ENCODE data around the gene FIZ1. TPM values are rescaled to one million over a fixed set of nuclear protein-coding genes. Genes with fewer than 3 reads are reported as not detected.

Gene FIZ1
- total and polyA plus RNA-seq, 4 donors = 2.8 to 13.2 (median 12.7) TPM

GRCh38 chr19:55546822-55547614, 52.3 kb downstream of the FIZ1 start:
- intact Hi-C loops (cut with DNase I) = loop anchor here in 1 of 2 donors (2.0 kb wide), 1 partner anchor 30 kb away; no protein-coding TSS in a partner anchor
- no peaks in the 10 kb centered on the region for H3K4me1 ChIP-seq (ENCODE audit: control insufficient read depth in 1 of 2, insufficient read depth in 2 of 2, low read length in 2 of 2)
- no peaks in the 10 kb centered on the region for H3K36me3 ChIP-seq (ENCODE audit: control insufficient read depth in 1 of 2, insufficient read depth in 2 of 2, low read length in 1 of 2)
- H3K27me3 ChIP-seq (ENCODE audit: control insufficient read depth in 1 of 2, insufficient read depth in 2 of 2, low read length in 1 of 2) = no peaks in the 10 kb centered on the region
- ATAC-seq (ENCODE audit: low FRiP score) (peak; percentile 80), DNase-seq (peak; percentile 94 to 95)
- no peak overlapping the region for H3K4me3 ChIP-seq (ENCODE audit: low read length in 2 of 2)
- 16 to 25% methylated on average over 17 of the region's 17 CpGs for WGBS, 2 donors
- H3K27ac ChIP-seq (ENCODE audit: low read depth in 1 of 2, low read length in 2 of 2) = peak overlapping the region in 1 of 2 donors; percentile 5
- H3K9me3 ChIP-seq (ENCODE audit: control insufficient read depth, low read length) = no peaks in the 10 kb centered on the region

DNA sequence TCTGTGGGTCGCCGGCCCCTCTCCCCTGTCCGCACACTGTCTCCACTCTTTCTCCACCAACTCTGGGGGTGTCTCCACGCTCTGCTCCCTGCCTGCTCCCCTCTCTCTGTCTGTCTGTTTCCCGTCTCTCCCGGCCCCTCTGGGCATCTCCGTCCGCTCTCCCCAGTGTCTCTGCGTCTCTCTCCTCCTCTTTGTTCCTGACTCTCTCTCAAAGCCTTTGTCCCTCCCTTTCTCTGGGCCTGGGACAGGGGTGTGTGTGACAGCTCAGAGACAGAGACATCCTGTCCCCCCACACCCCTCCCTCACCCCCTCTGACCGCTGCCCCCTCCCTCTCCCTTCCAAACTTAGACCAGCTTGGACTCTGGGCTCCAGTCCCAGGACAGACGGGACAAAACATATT, 53.3 kb downstream of the FIZ1 start:
- DNase-seq (no peak), ATAC-seq (ENCODE audit: low FRiP score) (no peak)
- Histone ChIP-seq H3K4me1 (ENCODE audit: control insufficient read depth in 1 of 2, insufficient read depth in 2 of 2, low read length in 2 of 2) (no peaks in the 10 kb centered on the region), H3K27ac (ENCODE audit: low read depth in 1 of 2, low read length in 2 of 2) (no peak overlapping the region), H3K27me3 (ENCODE audit: control insufficient read depth in 1 of 2, insufficient read depth in 2 of 2, low read length in 1 of 2) (no peaks in the 10 kb centered on the region), H3K9me3 (ENCODE audit: control insufficient read depth, low read length) (no peaks in the 10 kb centered on the region), H3K36me3 (ENCODE audit: control insufficient read depth in 1 of 2, insufficient read depth in 2 of 2, low read length in 1 of 2) (no peaks in the 10 kb centered on the region), H3K4me3 (ENCODE audit: low read length in 2 of 2) (no peak overlapping the region)
- intact Hi-C loops (cut with DNase I) = loop anchor here in 1 of 2 donors (2.0 kb wide), 1 partner anchor 29 kb away; no protein-coding TSS in a partner anchor
- WGBS, 2 donors = 64 to 71% methylated on average over 11 of the region's 11 CpGs

DNA sequence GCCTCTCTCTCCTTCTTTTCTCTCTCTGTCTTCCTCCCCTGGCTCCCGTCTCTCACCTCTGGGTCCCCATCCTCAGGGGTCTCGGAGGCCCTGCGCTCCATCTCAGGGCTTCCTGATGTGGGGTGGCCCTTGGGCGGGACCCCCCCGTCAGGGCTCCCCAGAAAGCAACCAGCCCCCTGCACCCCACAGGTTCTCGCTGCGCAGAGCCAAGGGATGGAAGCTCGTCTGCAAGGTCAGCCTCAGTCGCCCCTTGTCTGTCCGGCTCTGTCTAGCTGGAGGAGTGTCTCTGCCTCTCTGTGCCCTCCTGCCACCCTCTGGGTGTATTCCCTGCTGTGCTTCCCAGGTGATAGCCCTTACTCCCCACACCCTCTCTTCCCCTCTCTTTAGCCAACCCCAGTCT, 53.9 kb downstream of the FIZ1 start, which contains the start of gene SBK3:
TSS of gene SBK3 (minus strand) at position 101 of the 400 bp plus-strand sequence. CDS start at position 101, 0 bp downstream.
- H3K9me3 ChIP-seq (ENCODE audit: control insufficient read depth, low read length) = no peaks in the 10 kb centered on the region
- intact Hi-C loops (cut with DNase I) = no loop called here
- DNase-seq (no peak), ATAC-seq (ENCODE audit: low FRiP score) (no peak)
- no peak within 1 kb of the TSS for H3K27ac ChIP-seq (ENCODE audit: low read depth in 1 of 2, low read length in 2 of 2)
- H3K36me3 ChIP-seq (ENCODE audit: control insufficient read depth in 1 of 2, insufficient read depth in 2 of 2, low read length in 1 of 2) = no peaks in the 10 kb centered on the region
- H3K27me3 ChIP-seq (ENCODE audit: control insufficient read depth in 1 of 2, insufficient read depth in 2 of 2, low read length in 1 of 2) = no peaks in the 10 kb centered on the region
- no peaks in the 10 kb centered on the region for H3K4me1 ChIP-seq (ENCODE audit: control insufficient read depth in 1 of 2, insufficient read depth in 2 of 2, low read length in 2 of 2)
- WGBS, 2 donors = 87 to 88% methylated on average over 10 of the region's 10 CpGs
- no peak within 1 kb of the TSS for H3K4me3 ChIP-seq (ENCODE audit: low read length in 2 of 2)

- Histone ChIP-seq H3K36me3 (ENCODE audit: control insufficient read depth in 1 of 2, insufficient read depth in 2 of 2, low read length in 1 of 2) (no peaks in the 10 kb centered on the region), H3K27ac (ENCODE audit: low read depth in 1 of 2, low read length in 2 of 2) (no peak overlapping the region), H3K9me3 (ENCODE audit: control insufficient read depth, low read length) (no peaks in the 10 kb centered on the region), H3K4me3 (ENCODE audit: low read length in 2 of 2) (no peak overlapping the region), H3K27me3 (ENCODE audit: control insufficient read depth in 1 of 2, insufficient read depth in 2 of 2, low read length in 1 of 2) (no peaks in the 10 kb centered on the region), H3K4me1 (ENCODE audit: control insufficient read depth in 1 of 2, insufficient read depth in 2 of 2, low read length in 2 of 2) (no peaks in the 10 kb centered on the region)
- DNase-seq = no peak
- 68 to 69% methylated on average over 22 to 23 of the region's 23 CpGs for WGBS, 2 donors
- intact Hi-C loops (cut with DNase I) = no loop called here
- ATAC-seq (ENCODE audit: low FRiP score) = no peak
Measured at GRCh38 chr19:55544776-55545439, 54.4 kb downstream of the FIZ1 start.

DNA sequence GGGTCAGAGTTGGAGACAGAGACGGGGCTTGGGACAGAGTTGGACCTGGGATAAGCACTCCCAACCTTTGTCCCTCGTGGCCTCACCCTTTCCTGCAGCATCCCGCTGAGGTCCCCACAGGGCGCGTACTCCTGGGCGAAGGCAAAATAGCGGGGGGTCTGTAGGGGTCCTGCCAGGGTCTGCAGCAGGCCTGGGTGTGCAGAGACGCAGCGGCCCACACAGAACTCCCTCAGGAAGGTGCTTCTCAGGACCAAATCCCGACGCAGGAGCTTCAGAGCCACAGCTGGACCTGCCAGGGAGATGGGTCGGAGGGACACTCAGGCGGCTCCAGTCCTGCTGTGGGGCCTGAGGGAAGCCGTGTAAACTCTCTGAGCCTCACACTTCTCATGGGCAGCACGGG, 55.3 kb downstream of the FIZ1 start:
- Histone ChIP-seq H3K27me3 (ENCODE audit: control insufficient read depth in 1 of 2, insufficient read depth in 2 of 2, low read length in 1 of 2) (no peaks in the 10 kb centered on the region), H3K27ac (ENCODE audit: low read depth in 1 of 2, low read length in 2 of 2) (no peak overlapping the region)
- ATAC-seq (ENCODE audit: low FRiP score) = no peak

GRCh38 chr19:55543567-55543966, 55.8 kb downstream of the FIZ1 start:
- intact Hi-C loops (cut with DNase I) = no loop called here
- ATAC-seq (ENCODE audit: low FRiP score) = no peak
- H3K36me3 ChIP-seq (ENCODE audit: control insufficient read depth in 1 of 2, insufficient read depth in 2 of 2, low read length in 1 of 2) = no peaks in the 10 kb centered on the region
- no peaks in the 10 kb centered on the region for H3K4me1 ChIP-seq (ENCODE audit: control insufficient read depth in 1 of 2, insufficient read depth in 2 of 2, low read length in 2 of 2)
- DNase-seq = no peak
- 75 to 76% methylated on average over 5 of the region's 5 CpGs for WGBS, 2 donors
- no peaks in the 10 kb centered on the region for H3K9me3 ChIP-seq (ENCODE audit: control insufficient read depth, low read length)
- H3K27ac ChIP-seq (ENCODE audit: low read depth in 1 of 2, low read length in 2 of 2) = no peak overlapping the region
- no peak overlapping the region for H3K4me3 ChIP-seq (ENCODE audit: low read length in 2 of 2)
- H3K27me3 ChIP-seq (ENCODE audit: control insufficient read depth in 1 of 2, insufficient read depth in 2 of 2, low read length in 1 of 2) = no peaks in the 10 kb centered on the region

More for the DNA sequence above, 55.3 kb downstream of the FIZ1 start:
- H3K4me3 ChIP-seq (ENCODE audit: low read length in 2 of 2) = no peak overlapping the region
- no peak for DNase-seq
- no peaks in the 10 kb centered on the region for H3K9me3 ChIP-seq (ENCODE audit: control insufficient read depth, low read length)
- no peaks in the 10 kb centered on the region for H3K4me1 ChIP-seq (ENCODE audit: control insufficient read depth in 1 of 2, insufficient read depth in 2 of 2, low read length in 2 of 2)
- H3K36me3 ChIP-seq (ENCODE audit: control insufficient read depth in 1 of 2, insufficient read depth in 2 of 2, low read length in 1 of 2) = no peaks in the 10 kb centered on the region
- whole genome bisulfite sequencing, 2 donors = 84 to 87% methylated on average over 15 of the region's 15 CpGs
- intact Hi-C loops (cut with DNase I) = no loop called here

DNA sequence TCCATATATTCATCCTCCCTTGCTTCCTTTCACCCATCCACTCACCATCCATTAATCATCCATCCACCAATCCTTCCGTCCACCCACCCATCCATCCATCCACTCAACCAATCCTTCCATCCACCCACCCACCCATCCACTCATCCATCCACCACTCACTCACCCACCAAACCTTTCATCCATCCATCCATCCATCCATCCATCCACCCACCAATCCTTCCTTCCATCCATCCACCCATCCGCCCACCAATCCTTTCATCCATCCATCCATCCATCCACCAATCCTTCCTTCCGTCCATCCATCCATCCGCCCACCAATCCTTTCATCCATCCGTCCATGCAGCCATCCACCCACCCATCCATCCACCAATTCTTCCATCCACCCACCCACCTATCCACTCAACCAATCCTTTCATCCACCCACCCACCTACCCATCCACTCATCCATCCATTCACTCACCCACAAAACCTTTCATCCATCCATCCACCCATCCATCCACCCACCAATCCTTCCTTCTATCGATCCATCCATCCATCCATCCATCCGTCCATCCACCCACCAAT, 56.9 kb downstream of the FIZ1 start:
- Histone ChIP-seq H3K27ac (ENCODE audit: low read depth in 1 of 2, low read length in 2 of 2) (no peak overlapping the region), H3K27me3 (ENCODE audit: control insufficient read depth in 1 of 2, insufficient read depth in 2 of 2, low read length in 1 of 2) (no peaks in the 10 kb centered on the region), H3K4me1 (ENCODE audit: control insufficient read depth in 1 of 2, insufficient read depth in 2 of 2, low read length in 2 of 2) (no peaks in the 10 kb centered on the region), H3K9me3 (ENCODE audit: control insufficient read depth, low read length) (no peaks in the 10 kb centered on the region), H3K36me3 (ENCODE audit: control insufficient read depth in 1 of 2, insufficient read depth in 2 of 2, low read length in 1 of 2) (no peaks in the 10 kb centered on the region), H3K4me3 (ENCODE audit: low read length in 2 of 2) (no peak overlapping the region)
- DNase-seq (no peak), ATAC-seq (ENCODE audit: low FRiP score) (no peak)
- 87 to 88% methylated on average over 7 of the region's 7 CpGs for WGBS, 2 donors
- intact Hi-C loops (cut with DNase I) = no loop called here

Data from aorta (tissue), 5 donors.